GM21717 (cell line): ENCODE results near the gene ASGR1.

Experiments
- ATAC-seq: cut with Tn5 transposase; IDR thresholded peaks from one replicate; pipeline ENCODE4 v1.9.1; 2021; ENCODE audit warnings: mild to moderate bottlenecking, moderate library complexity; ENCODE audit not compliant: unreplicated experiment

The ASGR1 gene, protein sequence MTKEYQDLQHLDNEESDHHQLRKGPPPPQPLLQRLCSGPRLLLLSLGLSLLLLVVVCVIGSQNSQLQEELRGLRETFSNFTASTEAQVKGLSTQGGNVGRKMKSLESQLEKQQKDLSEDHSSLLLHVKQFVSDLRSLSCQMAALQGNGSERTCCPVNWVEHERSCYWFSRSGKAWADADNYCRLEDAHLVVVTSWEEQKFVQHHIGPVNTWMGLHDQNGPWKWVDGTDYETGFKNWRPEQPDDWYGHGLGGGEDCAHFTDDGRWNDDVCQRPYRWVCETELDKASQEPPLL

DNA sequence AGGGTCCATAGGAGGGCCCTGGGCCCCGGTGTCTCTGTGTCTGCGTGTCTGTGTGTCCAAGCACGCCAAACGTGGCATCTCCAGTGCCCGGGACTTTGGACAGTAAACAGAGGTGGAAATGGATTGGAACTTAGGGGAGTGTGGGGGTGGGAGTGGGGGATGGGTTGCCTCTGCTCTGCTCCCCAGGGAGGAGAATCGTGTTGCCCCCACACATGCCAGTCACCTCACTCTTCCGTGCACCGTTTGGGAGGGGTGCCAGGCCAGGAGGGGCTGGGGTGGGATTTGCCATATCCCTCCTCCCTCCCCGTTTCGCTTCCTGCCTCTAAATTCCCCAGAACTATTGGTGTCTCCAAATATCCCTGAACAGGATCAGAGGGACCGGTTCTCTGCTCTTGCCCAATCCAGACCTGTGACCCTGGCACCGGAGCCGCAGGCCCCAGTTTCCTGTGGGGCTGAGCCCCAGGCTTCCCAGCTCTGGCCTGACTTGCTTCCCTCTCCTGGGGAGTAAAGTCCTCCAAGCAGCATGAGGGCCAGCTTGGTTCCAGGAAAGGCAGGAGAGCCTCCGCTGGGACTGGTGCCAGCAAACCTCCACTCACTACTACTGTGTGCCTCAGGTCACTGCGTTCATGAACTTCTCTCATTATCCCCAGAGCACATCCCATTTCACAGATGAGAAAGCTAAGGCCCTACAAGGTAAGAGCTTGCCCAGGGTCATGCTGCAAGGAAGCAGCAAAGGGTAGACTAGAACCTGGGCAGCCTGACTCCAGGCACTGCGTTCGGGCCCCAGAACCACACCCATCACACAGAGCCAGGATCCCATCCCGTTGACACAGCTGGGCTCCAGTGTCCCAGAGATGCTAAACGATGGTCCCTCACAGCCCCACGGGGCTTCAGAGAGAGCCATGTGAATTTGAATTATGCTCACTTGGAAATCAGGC lies at the start of gene ASGR1:
Gene ASGR1, minus strand, starts transcription at position 54 of the 938 bp plus-strand sequence. CDS start 807 bp downstream, outside the sequence.
- ATAC-seq = no peak

DNA sequence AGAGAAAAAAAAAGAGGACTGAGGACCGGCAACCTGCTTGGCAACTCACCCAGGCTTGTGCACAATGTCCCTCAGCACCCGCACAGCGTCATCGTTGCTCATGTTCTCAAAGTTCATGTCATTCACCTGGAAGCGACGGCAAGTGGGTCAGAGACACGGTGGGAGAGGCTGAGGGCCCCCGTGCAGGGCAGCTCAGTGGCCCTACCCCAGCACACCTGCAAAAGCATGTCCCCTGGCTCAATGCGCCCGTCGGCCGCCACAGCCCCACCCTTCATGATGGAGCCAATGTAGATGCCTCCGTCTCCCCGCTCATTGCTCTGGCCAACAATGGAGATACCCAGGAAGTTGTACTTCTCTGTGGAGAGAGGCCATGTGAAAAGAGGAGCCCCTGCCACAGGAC lies 49.8 kb upstream of the ASGR1 start:
- ATAC-seq = no peak

DNA sequence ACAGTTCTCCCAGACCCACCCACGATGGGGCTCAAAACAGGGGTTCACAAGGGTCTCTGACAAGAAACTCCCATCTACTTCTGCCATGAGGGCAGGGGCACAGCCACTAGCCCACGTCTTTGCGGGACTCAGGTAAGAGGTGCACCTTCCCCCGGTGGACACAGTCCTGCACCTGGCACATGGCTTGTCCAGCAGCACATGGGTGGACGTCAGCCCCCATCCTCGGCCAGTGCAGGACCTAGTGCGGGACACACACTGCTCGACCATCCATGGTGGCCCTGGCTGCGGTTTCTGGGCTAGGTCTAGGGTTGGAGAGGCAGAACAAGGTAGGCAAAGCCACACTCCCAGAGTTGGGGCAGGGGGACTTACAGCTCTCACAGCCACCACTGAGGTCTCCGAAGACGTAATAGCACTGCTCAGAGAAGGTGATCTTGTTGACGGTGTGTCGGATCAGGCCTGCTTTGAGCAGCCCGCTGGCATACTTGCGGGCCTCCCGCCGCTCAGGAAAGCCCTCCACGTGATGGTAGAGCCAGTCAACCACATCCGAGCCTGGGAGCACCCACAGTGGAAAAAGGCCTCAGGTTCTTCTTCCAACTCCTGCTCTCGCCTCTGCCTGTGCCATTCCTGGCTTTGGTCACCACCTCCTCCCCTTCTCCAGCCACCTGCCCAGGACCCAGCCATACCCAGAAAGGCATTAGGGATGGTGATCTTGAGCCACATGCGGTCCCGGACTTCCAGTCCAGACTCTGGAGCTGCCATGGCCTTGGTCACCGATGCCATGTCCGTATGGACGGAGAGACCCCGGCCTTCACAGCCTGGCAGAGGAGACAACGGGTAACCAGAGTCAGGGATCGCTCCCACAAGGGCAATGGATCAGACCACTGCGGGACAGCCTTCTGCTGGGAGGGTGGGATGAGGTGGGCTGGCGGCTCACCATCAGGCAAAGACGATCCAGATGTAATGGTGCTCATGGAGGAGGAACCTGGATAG lies 47.8 kb upstream of the ASGR1 start:
- no peak for ATAC-seq

DNA sequence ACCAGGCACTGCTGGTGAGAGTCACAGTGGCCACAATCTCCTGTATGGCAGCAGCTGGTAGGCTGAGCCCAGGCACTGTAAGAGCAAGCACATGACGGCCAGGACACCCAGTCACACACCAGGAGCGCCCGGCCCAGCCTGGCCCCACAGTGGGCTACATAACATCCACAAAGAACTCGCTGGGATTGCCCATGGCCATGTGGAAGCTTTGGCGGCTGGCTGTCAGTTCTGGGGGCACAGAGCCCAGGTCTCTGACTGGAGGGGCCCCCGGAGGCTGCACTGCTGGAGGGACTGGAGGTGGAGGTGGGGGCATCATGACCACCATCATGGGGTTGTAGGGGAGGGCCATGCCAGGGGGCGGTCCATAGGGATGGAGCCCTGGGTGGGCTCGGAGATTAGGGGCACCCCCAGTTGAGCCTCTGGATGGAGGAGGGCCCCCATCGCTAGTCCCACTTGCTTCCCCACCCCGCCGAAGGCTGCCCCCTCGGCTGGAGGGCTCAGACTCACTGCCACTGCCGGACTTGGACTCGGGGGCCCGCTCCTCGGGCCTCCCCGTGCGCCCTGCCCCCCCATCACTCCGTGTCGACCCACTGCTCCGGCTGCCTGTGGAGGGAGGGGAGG lies 46.7 kb upstream of the ASGR1 start:
- no peak for ATAC-seq

DNA sequence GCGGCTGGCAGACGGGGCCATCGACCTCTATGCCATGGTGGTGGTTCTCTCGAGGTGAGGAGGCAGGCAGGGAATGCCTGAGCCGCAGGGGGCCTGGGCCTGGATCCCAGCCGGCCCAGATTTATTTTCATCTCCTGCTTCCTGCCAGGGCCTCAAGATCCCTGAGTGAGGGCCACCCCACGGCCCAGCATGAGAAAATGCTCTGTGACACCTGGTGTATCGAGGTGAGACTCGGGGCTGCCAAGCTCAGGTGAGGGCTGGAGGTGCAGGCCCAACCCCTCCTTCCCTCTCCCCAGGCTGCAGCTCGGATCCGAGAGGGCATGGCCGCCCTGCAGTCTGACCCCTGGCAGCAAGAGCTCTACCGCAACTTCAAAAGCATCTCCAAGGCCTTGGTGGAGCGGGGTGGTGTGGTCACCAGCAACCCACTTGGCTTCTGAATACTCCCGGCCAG lies 45.5 kb upstream of the ASGR1 start:
- no peak for ATAC-seq

DNA sequence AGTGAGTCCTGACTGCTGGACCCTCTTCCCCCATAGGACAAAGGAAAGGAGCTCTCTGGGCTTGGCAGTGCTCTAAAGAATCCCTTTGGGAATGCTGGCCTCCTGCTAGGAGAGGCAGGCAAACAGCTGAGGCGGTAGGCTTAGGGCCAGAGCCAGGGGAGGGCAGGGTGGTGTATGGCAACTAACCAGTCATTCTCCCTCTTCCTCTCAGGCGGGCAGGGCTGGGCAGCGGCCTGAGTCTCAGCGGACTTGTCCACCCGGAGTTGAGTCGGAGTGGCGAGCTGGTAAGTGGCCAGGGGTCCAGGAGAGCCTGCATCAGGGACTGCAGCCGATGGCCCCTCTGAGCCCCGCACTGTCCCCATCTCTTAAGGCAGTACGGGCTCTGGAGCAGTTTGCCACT lies 44.9 kb upstream of the ASGR1 start:
- ATAC-seq = no peak

DNA sequence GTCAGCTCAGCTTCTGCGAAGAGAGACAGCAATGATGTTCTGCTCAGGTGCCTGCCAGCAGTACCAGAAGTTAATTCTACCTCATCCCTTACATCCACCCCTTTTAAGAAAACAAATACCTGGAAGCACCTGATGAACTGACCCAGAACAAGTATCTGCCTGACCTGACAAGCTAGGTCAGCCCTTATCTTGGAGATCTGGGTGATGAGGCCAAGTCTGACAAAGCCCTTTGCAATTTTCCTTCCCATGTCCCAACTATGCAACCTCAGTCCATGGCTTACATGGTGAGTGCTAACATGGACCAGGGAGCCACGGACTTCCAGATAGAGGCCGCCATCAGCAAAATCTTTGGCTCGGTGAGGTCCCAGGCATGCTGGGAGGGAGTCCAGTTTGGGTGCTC lies 44.2 kb upstream of the ASGR1 start:
- ATAC-seq = no peak

DNA sequence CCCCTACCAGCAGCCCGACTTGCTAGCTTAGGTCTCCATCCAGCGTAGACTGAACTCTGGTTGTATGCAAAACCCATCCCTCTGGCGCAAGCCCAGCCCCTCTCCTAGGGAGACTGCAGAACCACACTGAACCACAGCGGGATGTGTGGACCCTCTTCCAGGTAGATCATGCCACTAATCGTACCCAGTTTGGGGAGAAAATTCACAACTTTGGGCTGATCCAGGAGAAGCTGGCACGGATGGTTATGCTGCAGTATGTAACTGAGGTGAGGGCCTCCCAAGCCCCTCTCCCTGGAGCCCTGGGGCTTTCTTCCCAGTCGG lies 43.8 kb upstream of the ASGR1 start:
- no peak for ATAC-seq

DNA sequence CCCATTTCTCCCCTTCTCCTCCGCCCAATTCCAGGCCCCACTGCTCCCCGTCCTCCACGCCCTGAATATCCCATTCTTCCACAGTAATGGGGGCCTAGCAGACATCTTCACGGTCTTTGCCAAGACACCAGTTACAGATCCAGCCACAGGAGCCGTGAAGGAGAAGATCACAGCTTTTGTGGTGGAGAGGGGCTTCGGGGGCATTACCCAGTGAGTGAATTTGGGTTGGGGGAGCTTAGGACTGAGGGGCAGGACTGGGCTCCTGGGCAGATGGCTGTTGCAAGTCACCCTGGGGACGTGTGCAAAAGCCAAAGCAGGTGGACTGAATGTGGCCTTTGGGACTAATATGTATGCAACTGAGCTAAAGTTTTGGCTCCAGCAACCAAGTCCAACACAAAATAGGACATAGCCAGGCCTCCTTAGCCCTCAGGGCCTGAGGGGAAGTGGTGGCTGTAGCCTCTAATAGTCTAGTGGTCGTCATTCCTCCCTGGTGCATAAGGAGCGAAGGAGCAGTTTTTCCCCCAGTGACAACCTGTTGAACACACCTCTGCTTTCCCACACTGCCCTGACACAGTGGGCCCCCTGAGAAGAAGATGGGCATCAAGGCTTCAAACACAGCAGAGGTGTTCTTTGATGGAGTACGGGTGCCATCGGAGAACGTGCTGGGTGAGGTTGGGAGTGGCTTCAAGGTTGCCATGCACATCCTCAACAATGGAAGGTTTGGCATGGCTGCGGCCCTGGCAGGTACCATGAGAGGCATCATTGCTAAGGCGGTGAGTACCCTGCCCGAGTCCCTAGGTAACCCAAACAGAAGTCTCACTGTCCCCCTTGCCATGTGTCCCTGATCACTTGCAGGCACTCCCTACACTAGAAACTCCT lies 43.2 kb upstream of the ASGR1 start:
- no peak for ATAC-seq

DNA sequence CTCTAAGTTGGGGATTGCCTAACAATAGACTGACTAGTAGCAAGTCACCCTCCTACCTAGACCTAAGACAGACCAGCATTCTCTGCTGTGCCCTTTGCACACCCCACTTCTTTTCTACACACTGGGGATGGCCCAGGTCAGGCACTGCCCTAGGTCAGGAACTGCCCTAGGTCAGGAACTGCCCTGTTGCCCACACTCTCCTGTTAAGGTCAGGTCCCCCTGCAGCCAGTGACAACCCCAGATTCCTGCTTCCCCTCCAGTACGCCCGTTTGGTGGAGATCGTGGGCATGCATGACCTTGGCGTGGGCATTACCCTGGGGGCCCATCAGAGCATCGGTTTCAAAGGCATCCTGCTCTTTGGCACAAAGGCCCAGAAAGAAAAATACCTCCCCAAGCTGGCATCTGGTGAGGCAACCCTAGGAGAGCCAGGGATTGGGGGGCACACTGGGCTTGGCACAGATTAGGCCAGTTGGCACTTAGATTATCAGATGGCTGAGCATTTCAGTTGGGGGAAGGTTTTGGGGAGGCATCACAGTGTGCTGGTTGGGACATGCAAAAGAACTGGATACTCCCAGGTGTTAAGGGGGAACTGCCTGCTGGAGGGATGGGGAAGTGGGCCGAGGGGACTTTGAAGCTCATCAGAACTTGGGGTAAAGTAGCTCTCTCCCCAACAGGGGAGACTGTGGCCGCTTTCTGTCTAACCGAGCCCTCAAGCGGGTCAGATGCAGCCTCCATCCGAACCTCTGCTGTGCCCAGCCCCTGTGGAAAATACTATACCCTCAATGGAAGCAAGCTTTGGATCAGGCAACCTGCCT lies 42.3 kb upstream of the ASGR1 start:
- no peak for ATAC-seq

DNA sequence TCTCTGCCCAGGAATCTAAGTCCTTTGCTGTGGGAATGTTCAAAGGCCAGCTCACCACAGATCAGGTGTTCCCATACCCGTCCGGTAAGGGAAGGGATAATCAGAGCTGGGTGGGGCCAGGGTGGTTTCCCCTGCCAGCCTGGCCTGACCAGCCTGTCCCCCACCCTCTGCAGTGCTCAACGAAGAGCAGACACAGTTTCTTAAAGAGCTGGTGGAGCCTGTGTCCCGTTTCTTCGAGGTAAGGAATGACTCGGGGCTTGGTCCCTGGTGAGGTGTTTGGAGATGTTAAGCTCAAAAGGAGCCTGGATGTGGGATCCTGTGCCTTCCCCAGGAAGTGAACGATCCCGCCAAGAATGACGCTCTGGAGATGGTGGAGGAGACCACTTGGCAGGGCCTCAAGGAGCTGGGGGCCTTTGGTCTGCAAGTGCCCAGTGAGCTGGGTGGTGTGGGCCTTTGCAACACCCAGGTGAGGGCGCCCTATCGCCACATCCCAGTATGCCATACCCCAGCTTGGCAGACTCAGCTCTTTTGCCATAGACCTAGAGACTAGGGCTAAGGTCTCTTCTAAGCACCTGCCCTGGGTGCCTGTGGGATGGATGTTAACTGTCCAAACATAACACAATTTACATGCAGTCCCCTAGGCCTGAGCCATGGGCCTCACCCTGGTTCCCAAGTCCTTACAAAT lies 41.6 kb upstream of the ASGR1 start:
- ATAC-seq = no peak

DNA sequence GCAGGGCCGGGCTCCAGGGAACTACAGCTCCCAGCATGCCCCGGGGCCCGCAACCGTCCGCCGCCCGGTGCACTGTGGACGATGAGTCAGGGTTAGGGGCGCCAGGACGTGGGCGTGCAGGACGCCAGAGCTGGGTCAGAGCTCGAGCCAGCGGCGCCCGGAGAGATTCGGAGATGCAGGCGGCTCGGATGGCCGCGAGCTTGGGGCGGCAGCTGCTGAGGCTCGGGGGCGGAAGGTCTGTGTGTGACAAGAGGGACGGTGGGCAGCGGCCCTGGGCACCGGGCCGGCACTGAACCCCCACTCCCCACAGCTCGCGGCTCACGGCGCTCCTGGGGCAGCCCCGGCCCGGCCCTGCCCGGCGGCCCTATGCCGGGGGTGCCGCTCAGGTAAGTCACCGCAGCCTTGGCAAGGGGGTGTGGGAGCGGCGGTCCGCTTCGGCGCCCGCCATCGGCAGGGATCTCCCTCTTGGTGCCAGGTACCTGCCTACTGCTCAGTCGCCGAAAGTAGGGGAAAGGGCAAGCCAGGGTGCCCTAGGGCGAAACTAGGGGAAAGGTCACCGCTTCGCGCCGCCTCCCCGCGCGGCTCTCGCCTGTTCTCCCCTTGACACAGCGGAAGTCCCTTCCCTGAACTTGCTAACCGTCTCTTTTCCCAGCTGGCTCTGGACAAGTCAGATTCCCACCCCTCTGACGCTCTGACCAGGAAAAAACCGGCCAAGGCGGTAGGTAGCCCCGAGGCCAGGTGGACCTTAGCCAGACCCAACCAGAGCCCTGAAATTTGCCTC lies 40.8 kb upstream of the ASGR1 start, which contains the start of the genes ACADVL and DLG4:
Gene ACADVL, plus strand, starts transcription at position 127 of the 781 bp plus-strand sequence. Its CDS starts 47 bp downstream, at position 174.
Gene DLG4, minus strand, starts transcription at position 25 of the 781 bp plus-strand sequence.
- ATAC-seq = no peak

DNA sequence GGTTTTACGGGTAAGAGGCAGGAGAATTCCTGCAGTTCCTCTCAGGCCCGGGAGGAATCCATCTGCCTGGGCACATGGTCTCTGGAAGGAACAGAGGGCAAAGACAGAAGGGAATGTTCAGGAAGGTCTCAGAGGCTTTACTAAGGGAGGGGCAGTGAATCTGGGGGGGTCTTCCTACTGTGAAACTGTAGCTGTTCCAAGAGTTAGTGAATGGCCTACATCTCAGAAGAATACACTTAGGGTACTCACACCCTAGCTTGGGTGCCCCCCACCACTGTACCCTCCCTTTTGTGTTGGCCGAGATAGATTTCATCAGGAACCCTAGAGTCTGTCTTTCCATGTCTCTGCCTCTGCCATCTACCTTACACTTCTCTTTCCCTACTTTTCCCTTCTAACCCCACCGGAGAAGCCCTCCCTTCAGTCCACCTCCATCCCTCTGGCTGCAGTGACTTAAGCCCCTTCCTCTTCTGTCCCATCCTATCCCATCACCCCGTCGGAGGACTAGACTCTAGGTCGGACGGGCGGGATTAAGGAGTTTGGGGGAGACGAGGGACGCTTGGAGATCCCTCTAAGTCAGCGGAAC lies 40.1 kb upstream of the ASGR1 start:
- no peak for ATAC-seq

DNA sequence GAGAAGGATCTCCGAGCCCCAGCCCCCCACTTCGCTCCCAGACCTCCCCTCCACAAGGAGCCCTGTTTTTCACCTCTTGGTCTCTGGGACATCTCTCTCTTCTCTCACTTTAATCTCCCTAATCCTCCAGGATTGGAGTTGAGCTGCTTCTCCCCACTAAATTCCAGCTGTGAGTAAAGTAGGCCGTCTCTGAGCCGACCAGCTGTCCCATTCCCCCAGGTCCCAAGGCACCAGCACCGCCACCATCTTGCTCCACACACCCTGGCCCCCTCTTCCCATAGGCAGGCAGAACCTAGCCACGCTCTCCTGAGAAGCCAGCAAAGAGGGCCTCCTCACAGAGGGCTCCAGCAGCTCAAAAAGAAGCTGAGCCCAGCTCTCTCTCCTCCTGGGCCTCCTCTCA lies 39.6 kb upstream of the ASGR1 start:
- no peak for ATAC-seq

DNA sequence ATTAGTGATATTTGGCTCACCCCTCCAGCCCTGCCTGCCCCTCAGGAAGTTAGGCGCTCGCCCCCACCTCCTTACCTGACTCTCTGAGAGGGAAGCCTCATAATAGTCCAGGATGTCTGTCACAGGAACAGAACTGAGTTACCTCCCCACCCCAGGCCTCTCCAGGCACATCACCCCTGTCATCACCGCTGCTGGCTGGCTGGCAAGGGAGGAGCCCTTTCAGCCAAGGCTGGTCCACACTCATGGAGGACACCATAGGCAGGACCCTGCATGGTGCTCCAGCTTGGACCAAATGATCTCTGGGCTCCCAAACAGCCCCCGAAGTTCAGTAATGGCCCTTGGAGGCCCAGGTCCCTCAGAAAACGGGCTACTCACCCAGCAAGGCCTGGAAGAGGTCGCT lies 39.0 kb upstream of the ASGR1 start:
- ATAC-seq = no peak

DNA sequence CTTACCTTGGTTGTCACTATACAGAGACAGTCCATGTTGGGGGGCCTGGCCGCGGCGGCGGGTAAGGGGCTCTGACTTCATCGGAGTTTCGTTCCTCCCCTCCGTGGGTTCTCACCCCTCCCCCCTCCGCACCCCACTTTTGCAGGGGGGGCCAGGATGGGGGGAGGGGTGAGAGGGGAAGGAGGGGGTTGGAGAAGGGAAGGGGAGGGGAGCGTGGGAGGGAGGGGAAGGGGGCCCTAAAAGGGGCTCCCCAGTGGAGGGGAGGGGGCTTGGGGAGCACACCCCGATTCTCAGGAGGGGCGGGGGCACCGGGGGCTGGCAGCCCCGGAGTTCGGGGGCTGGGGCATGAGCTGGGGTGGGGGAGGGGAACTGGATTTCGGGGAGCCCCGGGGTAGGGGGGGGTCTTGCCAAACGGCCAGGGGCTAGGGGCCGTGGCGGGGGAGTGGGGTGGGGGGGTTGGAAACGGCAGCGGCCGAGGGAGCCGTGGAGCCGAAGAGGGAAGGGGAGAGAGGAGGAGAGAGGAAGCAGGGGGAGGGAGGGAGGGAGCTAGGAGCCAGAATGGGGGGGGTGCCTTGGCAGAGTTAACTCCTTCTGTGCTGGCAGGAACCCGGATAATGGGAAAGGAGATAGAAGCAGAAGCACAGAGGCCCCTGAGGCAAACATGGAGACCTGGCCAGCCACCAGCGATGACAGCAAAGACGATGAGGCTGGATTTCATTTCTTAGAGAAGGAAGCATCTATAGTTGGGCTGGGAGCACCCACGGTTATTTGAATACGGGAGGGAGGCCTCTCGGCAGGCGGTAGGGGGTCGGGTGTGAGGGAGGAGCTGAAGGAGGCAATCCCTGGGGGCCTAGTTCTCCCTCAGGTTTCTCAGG lies 38.2 kb upstream of the ASGR1 start:
- ATAC-seq = no peak
